ENCODE results near the gene WDR72. TPM values are rescaled to one million over a fixed set of nuclear protein-coding genes. Genes with fewer than 3 reads are reported as not detected.

Gene WDR72
- total RNA-seq, 2 experiments from 2014 or later = not detected

DNA sequence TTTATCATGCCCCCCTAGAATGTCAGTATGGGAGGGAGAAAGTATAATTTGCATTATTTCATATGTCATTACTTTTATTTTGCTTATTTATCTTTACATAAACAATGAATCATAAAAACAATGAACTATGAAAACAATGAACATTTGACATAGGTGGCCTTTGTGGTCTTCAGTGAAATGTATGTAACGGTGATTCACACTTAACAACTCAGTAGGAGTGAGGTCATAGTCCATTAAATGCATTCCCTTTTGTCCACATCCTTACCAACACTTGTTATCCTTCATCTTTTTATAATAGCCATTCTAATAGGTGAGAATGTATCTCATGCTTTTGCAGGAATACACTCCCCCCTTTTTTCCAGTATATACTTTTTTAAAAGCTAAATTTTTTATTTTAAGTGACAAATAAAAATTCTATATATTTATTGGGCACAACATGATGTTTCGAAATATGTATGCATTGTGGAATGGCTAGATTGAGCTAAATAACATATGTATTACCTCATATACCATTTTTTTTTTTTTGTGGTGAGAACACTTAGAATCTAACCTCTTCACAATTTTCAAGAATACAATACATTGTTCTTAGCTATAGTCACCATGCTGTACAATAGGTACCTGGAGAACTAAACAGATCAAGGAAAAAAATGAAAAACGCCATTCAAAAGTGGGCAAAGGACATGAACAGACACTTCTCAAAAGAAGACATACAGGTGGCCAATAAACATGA lies 189.5 kb downstream of the WDR72 start:
- Histone ChIP-seq H2AFZ (ENCODE audit: low read length) (no peak overlapping the region), H3K4me3 (ENCODE audit: low read depth, low read length, poor library complexity, severe bottlenecking) (no peak overlapping the region), H3K9me3 (ENCODE audit: low read length) (no peaks in the 10 kb centered on the region), H3K79me2 (ENCODE audit: insufficient read depth, low read depth, low read length) (no peaks in the 10 kb centered on the region), H3K36me3 (ENCODE audit: insufficient read depth, low read length) (no peaks in the 10 kb centered on the region), H3K27ac (ENCODE audit: low read depth, low read length, poor library complexity, severe bottlenecking) (no peak overlapping the region), H4K20me1 (ENCODE audit: insufficient read depth, low read length) (no peaks in the 10 kb centered on the region), H3K9me2 (ENCODE audit: insufficient read depth, low read length) (no peaks in the 10 kb centered on the region), H3K4me2 (ENCODE audit: low read length) (no peak overlapping the region), H3K4me1 (ENCODE audit: insufficient read depth, low read length, poor library complexity, severe bottlenecking) (no peaks in the 10 kb centered on the region)
- POLR2A ChIA-PET = interaction anchor here (0.7 to 1.5 kb wide), 2 partner anchors 8 to 696 kb away, joined by 3 read pairs; no protein-coding TSS in a partner anchor
- intact Hi-C loops (cut with micrococcal nuclease; ENCODE audit: unreplicated experiment) = no loop called here
- CTCF ChIA-PET (ENCODE audit: unreplicated experiment) = no interaction called here
- BruUV-seq (replicated peaks) = no TSS peak
- TF ChIP-seq EZH2phosphoT487 (IDR thresholded peaks at IDR 0.05; ENCODE audit: borderline replicate concordance, low read depth, low read length) = no peak
- TF ChIP-seq, protein P1, sequence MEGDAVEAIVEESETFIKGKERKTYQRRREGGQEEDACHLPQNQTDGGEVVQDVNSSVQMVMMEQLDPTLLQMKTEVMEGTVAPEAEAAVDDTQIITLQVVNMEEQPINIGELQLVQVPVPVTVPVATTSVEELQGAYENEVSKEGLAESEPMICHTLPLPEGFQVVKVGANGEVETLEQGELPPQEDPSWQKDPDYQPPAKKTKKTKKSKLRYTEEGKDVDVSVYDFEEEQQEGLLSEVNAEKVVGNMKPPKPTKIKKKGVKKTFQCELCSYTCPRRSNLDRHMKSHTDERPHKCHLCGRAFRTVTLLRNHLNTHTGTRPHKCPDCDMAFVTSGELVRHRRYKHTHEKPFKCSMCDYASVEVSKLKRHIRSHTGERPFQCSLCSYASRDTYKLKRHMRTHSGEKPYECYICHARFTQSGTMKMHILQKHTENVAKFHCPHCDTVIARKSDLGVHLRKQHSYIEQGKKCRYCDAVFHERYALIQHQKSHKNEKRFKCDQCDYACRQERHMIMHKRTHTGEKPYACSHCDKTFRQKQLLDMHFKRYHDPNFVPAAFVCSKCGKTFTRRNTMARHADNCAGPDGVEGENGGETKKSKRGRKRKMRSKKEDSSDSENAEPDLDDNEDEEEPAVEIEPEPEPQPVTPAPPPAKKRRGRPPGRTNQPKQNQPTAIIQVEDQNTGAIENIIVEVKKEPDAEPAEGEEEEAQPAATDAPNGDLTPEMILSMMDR (conservative IDR thresholded peaks at IDR 0.05; ENCODE audit: low read length) = no peak
- no peak for DNase-seq (ENCODE audit: low spot score)

DNA sequence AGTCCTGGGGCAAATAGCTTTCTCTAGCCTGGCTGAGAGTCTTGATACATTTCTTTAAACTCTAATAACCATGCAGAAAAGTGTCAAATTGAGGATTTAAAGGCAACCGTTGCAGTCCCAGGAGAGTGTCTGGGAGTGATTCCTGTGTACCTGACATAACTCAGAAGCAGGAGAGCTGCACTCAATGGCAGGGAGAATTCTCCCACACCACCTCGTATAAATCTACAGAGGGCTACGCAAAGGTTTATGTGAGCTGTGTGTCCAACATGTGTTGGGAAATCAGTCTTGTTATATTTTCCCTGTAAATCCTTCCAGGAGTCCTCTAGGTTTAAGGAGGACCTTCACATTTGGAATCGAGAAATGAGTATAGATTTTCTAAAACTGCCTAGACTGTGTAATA lies 192.6 kb downstream of the WDR72 start:
- POLR2A ChIA-PET = interaction anchor here (0.7 kb wide), 1 partner anchor 458 kb away, joined by 3 read pairs; no protein-coding TSS in a partner anchor
- Histone ChIP-seq H3K4me1 (ENCODE audit: insufficient read depth, low read length, poor library complexity, severe bottlenecking) (no peaks in the 10 kb centered on the region), H3K9me3 (ENCODE audit: low read length) (no peaks in the 10 kb centered on the region), H3K36me3 (ENCODE audit: insufficient read depth, low read length) (no peaks in the 10 kb centered on the region), H3K27ac (ENCODE audit: low read depth, low read length, poor library complexity, severe bottlenecking) (no peak overlapping the region), H4K20me1 (ENCODE audit: insufficient read depth, low read length) (no peaks in the 10 kb centered on the region), H2AFZ (ENCODE audit: low read length) (no peak overlapping the region), H3K9me2 (ENCODE audit: insufficient read depth, low read length) (no peaks in the 10 kb centered on the region), H3K79me2 (ENCODE audit: insufficient read depth, low read depth, low read length) (no peaks in the 10 kb centered on the region), H3K4me2 (ENCODE audit: low read length) (no peak overlapping the region), H3K4me3 (ENCODE audit: low read depth, low read length, poor library complexity, severe bottlenecking) (no peak overlapping the region)
- intact Hi-C loops (cut with micrococcal nuclease; ENCODE audit: unreplicated experiment) = no loop called here
- CTCF ChIA-PET (ENCODE audit: unreplicated experiment) = no interaction called here
- TF ChIP-seq, protein P1 (conservative IDR thresholded peaks at IDR 0.05; ENCODE audit: low read length) = no peak
- no peak for TF ChIP-seq EZH2phosphoT487 (IDR thresholded peaks at IDR 0.05; ENCODE audit: borderline replicate concordance, low read depth, low read length)
- BruUV-seq (replicated peaks) = no TSS peak
- DNase-seq (ENCODE audit: low spot score) = no peak

DNA sequence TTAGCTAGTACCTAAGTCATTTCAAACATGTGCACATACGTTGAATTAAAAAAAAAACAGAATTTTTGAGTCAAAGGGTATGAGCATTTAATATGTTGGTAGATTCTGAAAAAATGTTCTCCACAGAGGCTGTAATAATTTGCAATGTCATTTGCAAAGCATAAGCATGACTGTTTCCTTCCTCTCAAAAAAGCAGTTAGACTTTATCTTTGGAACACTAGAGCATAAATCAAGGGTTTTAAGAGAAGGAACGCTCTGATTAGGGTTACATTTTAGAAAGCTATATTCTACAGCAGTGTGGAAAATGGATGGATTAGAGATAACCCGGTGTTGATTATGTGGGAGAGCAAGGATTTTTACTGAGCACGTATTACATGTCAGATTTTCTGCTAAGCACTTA lies 193.7 kb downstream of the WDR72 start:
- Histone ChIP-seq H2AFZ (ENCODE audit: low read length) (no peak overlapping the region), H3K79me2 (ENCODE audit: insufficient read depth, low read depth, low read length) (no peaks in the 10 kb centered on the region), H3K9me2 (ENCODE audit: insufficient read depth, low read length) (no peaks in the 10 kb centered on the region), H3K4me2 (ENCODE audit: low read length) (no peak overlapping the region), H4K20me1 (ENCODE audit: insufficient read depth, low read length) (no peaks in the 10 kb centered on the region), H3K4me3 (ENCODE audit: low read depth, low read length, poor library complexity, severe bottlenecking) (no peak overlapping the region), H3K36me3 (ENCODE audit: insufficient read depth, low read length) (no peaks in the 10 kb centered on the region), H3K9me3 (ENCODE audit: low read length) (no peaks in the 10 kb centered on the region), H3K4me1 (ENCODE audit: insufficient read depth, low read length, poor library complexity, severe bottlenecking) (no peaks in the 10 kb centered on the region), H3K27ac (ENCODE audit: low read depth, low read length, poor library complexity, severe bottlenecking) (no peak overlapping the region)
- POLR2A ChIA-PET = no interaction called here
- intact Hi-C loops (cut with micrococcal nuclease; ENCODE audit: unreplicated experiment) = no loop called here
- no peak for DNase-seq (ENCODE audit: low spot score)
- BruUV-seq (replicated peaks) = no TSS peak
- TF ChIP-seq EZH2phosphoT487 (IDR thresholded peaks at IDR 0.05; ENCODE audit: borderline replicate concordance, low read depth, low read length) = no peak
- TF ChIP-seq, protein P1 (conservative IDR thresholded peaks at IDR 0.05; ENCODE audit: low read length) = no peak
- CTCF ChIA-PET (ENCODE audit: unreplicated experiment) = no interaction called here
